K562 (cell line): Measurements from ENCODE around the gene RIT2. TPM values are rescaled to one million over a fixed set of nuclear protein-coding genes. Genes with fewer than 3 reads are reported as not detected.

Source experiments
- ATAC-seq: fragments of 200-7000 bp; cut with Tn5 transposase; 3 replicates; pipeline ENCODE4 v1.9.1; 2020; ENCODE audit warnings: moderate library complexity
- BruUV-seq: library from RNA; stranded (reverse); fragments of 400-500 nt; replicated peaks from 2 replicates; lab custom pipeline; 2021; lab: Mats Ljungman, UMichigan
- CTCF ChIA-PET: fragments of 300-600 bp; formaldehyde crosslinking; extraction: SDS; loops from one replicate; lab custom pipeline; 2021; ENCODE audit warnings: low intra/inter-chr PET ratio; lab: Yijun Ruan, JAX
- POLR2A ChIA-PET: fragments of 300-600, 350-650 bp; sonication (Branson Sonifier 250); formaldehyde crosslinking; extraction: SDS; loops from one replicate; lab custom pipeline; 2021; ENCODE audit warnings: antibody characterized with exemption, inconsistent platforms; lab: Yijun Ruan, JAX
- DNase-seq, 4 experiments: peaks; one replicate each; pipeline versions ENCODE4 v3.0.0 to v3.0.0-alpha.2; 2011 to 2018; ENCODE audit warnings: low spot score in 3 of 4, mixed read lengths in 3 of 4; ENCODE audit errors: extremely low read depth in 1 of 4
- FAIRE-seq: peaks from 2 replicates; lab custom pipeline; 2011; peaks lifted over from hg19 to GRCh38; lab: Jason Lieb, UNC
- H2AFZ ChIP-seq: 2 replicates; pipeline ENCODE4 v1.6.0; 2011; ENCODE audit warnings: low read depth, low read length, control low read depth, inconsistent platforms
- H3K27ac ChIP-seq: fragments of 200-600 bp; 3 replicates; pipeline ENCODE4 v1.8.0; 2011; ENCODE audit warnings: low read depth, mild to moderate bottlenecking, control low read depth, inconsistent platforms, low read length, moderate library complexity, mixed read lengths; ENCODE audit errors: extremely low read depth
- H3K27me3 ChIP-seq, 2 experiments: fragments of 300-600 bp in 1 of 2; 2 replicates in 1 of 2; 3 replicates in 1 of 2; pipeline versions ENCODE4 v1.6.0 to v1.8.0; 2011; ENCODE audit warnings: inconsistent platforms in 2 of 2, low read length in 2 of 2, mild to moderate bottlenecking in 1 of 2, mixed read lengths in 1 of 2, moderate library complexity in 1 of 2; ENCODE audit not compliant: control insufficient read depth in 2 of 2, insufficient read depth in 2 of 2
- H3K36me3 ChIP-seq: fragments of 300-600 bp; 3 replicates; pipeline ENCODE4 v1.8.0; 2011; ENCODE audit warnings: mild to moderate bottlenecking, low read length, inconsistent platforms; ENCODE audit not compliant: control insufficient read depth, insufficient read depth
- H3K4me1 ChIP-seq, 2 experiments: fragments of 200-600 bp in 1 of 2; replicated peaks in 1 of 2; 2 replicates in 1 of 2; 3 replicates in 1 of 2; pipeline versions ENCODE4 v1.5.1 to v1.8.0; 2011; ENCODE audit warnings: inconsistent platforms in 2 of 2, low read length in 2 of 2, mild to moderate bottlenecking in 1 of 2, mixed read lengths in 1 of 2, moderate library complexity in 1 of 2; ENCODE audit not compliant: control insufficient read depth in 2 of 2, insufficient read depth in 2 of 2
- H3K4me2 ChIP-seq: 2 replicates; pipeline ENCODE4 v1.6.1; 2011; ENCODE audit warnings: low read length, control low read depth, inconsistent platforms, mixed read lengths; ENCODE audit not compliant: insufficient read depth
- H3K4me3 ChIP-seq: fragments of 200-600 bp; sonication (generic), shearing (Covaris generic); 2 replicates; pipeline ENCODE4 v1.5.1; 2016; ENCODE audit warnings: control low read depth, inconsistent platforms
- H3K79me2 ChIP-seq: fragments of 200-600 bp; 3 replicates; pipeline ENCODE4 v1.8.0; 2011; ENCODE audit warnings: low read length, inconsistent platforms; ENCODE audit not compliant: control insufficient read depth, insufficient read depth
- H3K9ac ChIP-seq, 2 experiments: 2 replicates each; pipeline versions ENCODE4 v1.6.0 to v1.6.1; 2011; ENCODE audit warnings: low read depth in 2 of 2, low read length in 2 of 2, control low read depth in 1 of 2, inconsistent platforms in 1 of 2, mild to moderate bottlenecking in 1 of 2, mixed read lengths in 1 of 2; ENCODE audit not compliant: insufficient read depth in 1 of 2
- H3K9me1 ChIP-seq: one replicate; pipeline ENCODE4 v1.6.0; 2011; ENCODE audit warnings: inconsistent platforms, mild to moderate bottlenecking, low read length, moderate library complexity; ENCODE audit not compliant: control insufficient read depth, insufficient read depth
- H3K9me3 ChIP-seq: replicated peaks from 2 replicates; pipeline ENCODE4 v1.5.1; 2011; ENCODE audit warnings: low read depth, low read length, inconsistent platforms; ENCODE audit not compliant: control insufficient read depth, insufficient read depth
- H4K20me1 ChIP-seq: replicated peaks from 2 replicates; pipeline ENCODE4 v1.6.1; 2011; ENCODE audit warnings: low read length, inconsistent platforms, mixed read lengths; ENCODE audit not compliant: control insufficient read depth, insufficient read depth
- CEBPB ChIP-seq: fragments of 450-650 bp; IDR thresholded peaks from 2 replicates; pipeline ENCODE4 v1.6.1; 2016; ENCODE audit warnings: missing genetic modification characterization, missing compliant biosample characterization
- CREM ChIP-seq: IDR thresholded peaks from 2 replicates; pipeline ENCODE4 v1.6.1; 2014; ENCODE audit warnings: antibody characterized with exemption, low read depth
- FOS ChIP-seq: IDR thresholded peaks from 3 replicates; pipeline ENCODE4 v1.6.1; 2011; ENCODE audit not compliant: insufficient read length; ENCODE audit errors: extremely low read depth
- FUS ChIP-seq: fragments of 200-400 bp; formaldehyde crosslinking; optimal IDR thresholded peaks from 2 replicates; pipeline ENCODE3; 2017; ENCODE audit warnings: low read depth, low read length
- HDAC2 ChIP-seq: fragments of 450-650 bp; IDR thresholded peaks from 2 replicates; pipeline ENCODE4 v1.6.1; 2016; ENCODE audit warnings: mild to moderate bottlenecking
- HSF4 ChIP-seq: fragments of 250-450 bp; sonication (Bioruptor Pico); IDR thresholded peaks from 2 replicates; pipeline ENCODE4 v2.1.2; 2022; ENCODE audit warnings: mild to moderate bottlenecking, moderate library complexity, borderline replicate concordance
- NCOA4 ChIP-seq: fragments of 450-650 bp; IDR thresholded peaks from 2 replicates; pipeline ENCODE4 v1.6.1; 2018; ENCODE audit warnings: mild to moderate bottlenecking; ENCODE audit not compliant: partially characterized antibody
- STAG1 ChIP-seq: sonication (generic); formaldehyde crosslinking; IDR thresholded peaks from 2 replicates; pipeline ENCODE4 v1.5.0; 2020; ENCODE audit warnings: missing genetic modification reagents, borderline replicate concordance
- TAL1 ChIP-seq: fragments of 450-650 bp; IDR thresholded peaks from 2 replicates; pipeline ENCODE4 v1.6.1; 2016; ENCODE audit warnings: mild to moderate bottlenecking
- U2AF2 ChIP-seq: fragments of 200-400 bp; formaldehyde crosslinking; optimal IDR thresholded peaks from 2 replicates; pipeline ENCODE3; 2017; ENCODE audit warnings: low read depth, mild to moderate bottlenecking, low read length
- ZNF224 ChIP-seq: sonication (generic); formaldehyde crosslinking; IDR thresholded peaks from 2 replicates; pipeline ENCODE4 v1.8.0; 2022; ENCODE audit warnings: mild to moderate bottlenecking, missing genetic modification reagents
- ZNF589 ChIP-seq: fragments of 200-800 bp; sonication (Bioruptor generic); IDR thresholded peaks from 2 replicates; pipeline ENCODE4 v1.6.1; 2016; ENCODE audit warnings: low read depth, missing genetic modification characterization, missing compliant biosample characterization
- ZNF696 ChIP-seq: fragments of 250-450 bp; sonication (Bioruptor Pico); conservative IDR thresholded peaks from 2 replicates; pipeline ENCODE4 v1.4.0; 2020; ENCODE audit warnings: mild to moderate bottlenecking, moderate library complexity
- whole genome bisulfite sequencing: fragments of 100-300 bp; shearing (Covaris generic); methylation state at CpG from one replicate; pipeline ENCODE4 v1.1.6; 2016; ENCODE audit warnings: low coverage, mixed read lengths; ENCODE audit not compliant: insufficient coverage; ENCODE audit errors: missing lambda C conversion rate; 5-methylcytosine and 5-hydroxymethylcytosine counted together
- in situ Hi-C: fragments of 300-500 bp; cut with MboI; formaldehyde crosslinking; loops from 4 replicates; pipeline ENCODE4 v1.15.0; 2018; ENCODE audit warnings: inconsistent platforms, mixed read lengths
- intact Hi-C: fragments of 100-400 bp; cut with micrococcal nuclease; formaldehyde crosslinking; loops from 2 replicates; pipeline ENCODE4 v1.14.2; 2022
- polyA plus RNA-seq, 8 experiments: library from polyadenylated mRNA; depleted of rRNA in 4 of 8; stranded (reverse) in 5 of 8; unstranded in 3 of 8; fragments of >200 nt; fragmentation: Nextera tagmentation in 2 of 8; fragmentation: Illumina TruSeq in 1 of 8; extraction: Ambion mirVana in 2 of 8; extraction: Trizol in 1 of 8; gene quantifications; 2 replicates each; pipeline versions ENCODE4 v1.2.1 to v1.2.3, GENCODE V29; 2011 to 2014; ENCODE audit warnings: inconsistent platforms in 1 of 8, missing spikeins in 1 of 8
- total RNA-seq, 7 experiments: library from RNA; depleted of rRNA in 6 of 7; stranded (reverse); fragments of >200 nt in 6 of 7; fragmentation: Illumina TruSeq in 2 of 7; extraction: Trizol in 2 of 7; gene quantifications; 2 replicates each; pipeline versions ENCODE4 v1.2.1 to v1.2.3, GENCODE V29; 2011 to 2021; ENCODE audit warnings: low replicate concordance in 1 of 7
- TF ChIP-seq, protein P1 (sequence below): fragments of 450-650 bp; formaldehyde crosslinking; IDR thresholded peaks from 2 replicates; pipeline ENCODE4 v1.4.0; 2020; ENCODE audit warnings: mild to moderate bottlenecking
- TF ChIP-seq, protein P2 (sequence below): fragments of 450-650 bp; conservative IDR thresholded peaks from 2 replicates; pipeline ENCODE4 v1.6.1; 2016; ENCODE audit warnings: missing genetic modification characterization, low read depth, mild to moderate bottlenecking, control low read depth, missing compliant biosample characterization

The RIT2 gene
- total and polyA plus RNA-seq, 9 of the 15 experiments (the other 6 are each of a cell fraction or from before 2014, with no cell fraction given), result not detected

DNA sequence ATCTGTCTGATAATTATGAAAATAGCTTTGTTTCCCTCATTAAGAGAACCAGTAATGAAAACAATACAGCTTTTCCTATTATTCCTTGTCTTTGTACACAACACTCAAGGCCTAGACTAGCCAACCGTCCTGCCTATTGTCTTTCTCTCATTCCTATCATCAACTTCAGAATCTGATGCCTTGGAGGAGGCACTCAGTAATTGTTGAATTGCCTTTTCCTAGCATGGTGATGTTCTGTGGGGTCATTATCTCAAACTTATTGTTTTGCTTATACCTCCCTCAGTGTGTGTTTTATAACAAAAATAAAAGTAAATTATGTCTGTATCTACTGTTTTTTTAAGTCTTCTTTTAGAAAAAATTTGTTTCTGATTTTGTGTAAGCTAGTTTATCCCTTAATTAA, 208.7 kb downstream of the RIT2 start:
- BruUV-seq, result no TSS peak
- H3K36me3 ChIP-seq, result no peaks in the 10 kb centered on the region
- H2AFZ ChIP-seq, result no peak overlapping the region
- H3K4me3 ChIP-seq, result no peak overlapping the region
- no peak for DNase-seq
- ChIA-PET POLR2A (no interaction called here), CTCF (no interaction called here)
- no peaks in the 10 kb centered on the region for H3K27me3 ChIP-seq
- no peaks in the 10 kb centered on the region for H3K4me1 ChIP-seq
- ATAC-seq, result no peak
- intact Hi-C loops (no loop called here), in situ Hi-C loops (no loop called here)
- H3K9me3 ChIP-seq, result no peaks in the 10 kb centered on the region
- H4K20me1 ChIP-seq, result no peaks in the 10 kb centered on the region
- H3K27ac ChIP-seq, result no peak overlapping the region
- no peak overlapping the region for H3K4me2 ChIP-seq
- H3K79me2 ChIP-seq, result no peaks in the 10 kb centered on the region
- TF ChIP-seq STAG1 (CRISPR knock-in tag) (no peak), ZNF589 (CRISPR knock-in tag) (no peak), HSF4 (CRISPR knock-in tag) (no peak), ZNF224 (CRISPR knock-in tag) (no peak), CEBPB (tag) (no peak), FUS (no peak), FOS (no peak), TAL1 (no peak), U2AF2 (no peak), NCOA4 (no peak), CREM (no peak), HDAC2 (no peak), ZNF696 (no peak)
- TF ChIP-seq, protein P1, sequence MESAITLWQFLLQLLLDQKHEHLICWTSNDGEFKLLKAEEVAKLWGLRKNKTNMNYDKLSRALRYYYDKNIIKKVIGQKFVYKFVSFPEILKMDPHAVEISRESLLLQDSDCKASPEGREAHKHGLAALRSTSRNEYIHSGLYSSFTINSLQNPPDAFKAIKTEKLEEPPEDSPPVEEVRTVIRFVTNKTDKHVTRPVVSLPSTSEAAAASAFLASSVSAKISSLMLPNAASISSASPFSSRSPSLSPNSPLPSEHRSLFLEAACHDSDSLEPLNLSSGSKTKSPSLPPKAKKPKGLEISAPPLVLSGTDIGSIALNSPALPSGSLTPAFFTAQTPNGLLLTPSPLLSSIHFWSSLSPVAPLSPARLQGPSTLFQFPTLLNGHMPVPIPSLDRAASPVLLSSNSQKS, result no peak
- TF ChIP-seq, protein P2, sequence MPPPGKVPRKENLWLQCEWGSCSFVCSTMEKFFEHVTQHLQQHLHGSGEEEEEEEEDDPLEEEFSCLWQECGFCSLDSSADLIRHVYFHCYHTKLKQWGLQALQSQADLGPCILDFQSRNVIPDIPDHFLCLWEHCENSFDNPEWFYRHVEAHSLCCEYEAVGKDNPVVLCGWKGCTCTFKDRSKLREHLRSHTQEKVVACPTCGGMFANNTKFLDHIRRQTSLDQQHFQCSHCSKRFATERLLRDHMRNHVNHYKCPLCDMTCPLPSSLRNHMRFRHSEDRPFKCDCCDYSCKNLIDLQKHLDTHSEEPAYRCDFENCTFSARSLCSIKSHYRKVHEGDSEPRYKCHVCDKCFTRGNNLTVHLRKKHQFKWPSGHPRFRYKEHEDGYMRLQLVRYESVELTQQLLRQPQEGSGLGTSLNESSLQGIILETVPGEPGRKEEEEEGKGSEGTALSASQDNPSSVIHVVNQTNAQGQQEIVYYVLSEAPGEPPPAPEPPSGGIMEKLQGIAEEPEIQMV (tag), result no peak
- no peak for FAIRE-seq
- 0% methylated on average over 1 of the region's 1 CpG for WGBS
- H3K9ac ChIP-seq, result no peak overlapping the region
- H3K9me1 ChIP-seq, result no peaks in the 10 kb centered on the region
